ENCODE results near the gene MIEN1. TPM values are rescaled to one million over a fixed set of nuclear protein-coding genes. Genes with fewer than 3 reads are reported as not detected.

MIEN1 gene
- total and polyA plus RNA-seq, 2 donors (not counting 1 experiment from before 2014, with no cell fraction given): 41.1 to 63.2 TPM

GRCh38 chr17:39777534-39778365 lies 47.4 kb upstream of the MIEN1 start:
- Mint-ChIP-seq H3K9me3 (ENCODE audit: insufficient read depth) (no peaks in the 10 kb centered on the region), H3K27ac (peak overlapping the region; percentile 93), H3K27me3 (no peaks in the 10 kb centered on the region), H3K4me1 (peaks cover 81% of the 10 kb centered on the region), H3K4me3 (peak overlapping the region; percentile 89)
- Histone ChIP-seq H3K9ac (ENCODE audit: low read length) (peak overlapping the region; percentile 74), H3K79me2 (ENCODE audit: control insufficient read depth, insufficient read depth, low read length) (peaks cover 95% of the 10 kb centered on the region), H3K9me3 (ENCODE audit: control extremely low read depth in 1 of 3, control insufficient read depth in 2 of 3, insufficient read depth in 1 of 3, low read length in 2 of 3) (no peaks in the 10 kb centered on the region), H3K27me3 (replicated peaks in 1 of 4; ENCODE audit: control extremely low read depth in 1 of 4, control insufficient read depth in 3 of 4, insufficient read depth in 4 of 4, low read length in 3 of 4) (no peaks in the 10 kb centered on the region), H4K20me1 (ENCODE audit: control insufficient read depth, insufficient read depth, low read length, poor library complexity, severe bottlenecking) (no peaks in the 10 kb centered on the region), H2AFZ (ENCODE audit: insufficient read depth, low read depth, low read length, poor library complexity, severe bottlenecking) (no peak overlapping the region), H3K27ac (ENCODE audit: low read length in 2 of 2) (peak overlapping the region; percentile 33 to 86), H3K4me1 (ENCODE audit: control insufficient read depth in 2 of 2, insufficient read depth in 2 of 2, low read length in 2 of 2) (peaks cover 80 to 90% of the 10 kb centered on the region in 2 donors), H3K36me3 (replicated peaks in 1 of 2; ENCODE audit: control extremely low read depth in 1 of 2, control insufficient read depth in 1 of 2, extremely low read depth in 1 of 2, insufficient read depth in 2 of 2, low read length in 1 of 2) (peaks cover 3 to 54% of the 10 kb centered on the region in 2 experiments), H3K4me2 (replicated peaks; ENCODE audit: low read depth, low read length, poor library complexity, severe bottlenecking) (peak overlapping the region; percentile 77), H3K4me3 (ENCODE audit: control extremely low read depth in 1 of 5, extremely low read depth in 1 of 5, insufficient read depth in 1 of 5, low read depth in 2 of 5, low read length in 4 of 5) (peak overlapping the region; percentile 17 to 86 (median 51))
- ATAC-seq (ENCODE audit: low read depth) (peak; percentile 36), DNase-seq (peak; percentile 59)
- ChIA-PET CTCF (interaction anchor here (0.8 to 3.5 kb wide), 10 partner anchors 13 to 202 kb away, joined by 3 to 32 read pairs (median 5); partner anchors contain the start of gene PSMD3), POLR2A (interaction anchor here (0.9 to 3.9 kb wide), 3 partner anchors 8 to 22 kb away, joined by 4 to 46 read pairs (median 7); no protein-coding TSS in a partner anchor)
- 8% methylated on average over 5 of the region's 11 CpGs for WGBS (ENCODE audit: insufficient coverage)
- no peak for TF ChIP-seq CTCF (IDR thresholded peaks at IDR 0.05)
- no peak for TF ChIP-seq EZH2 (IDR thresholded peaks at IDR 0.05; ENCODE audit: borderline replicate concordance, insufficient read depth, low read depth, low read length, poor library complexity, severe bottlenecking)
- intact Hi-C loops (cut with micrococcal nuclease): loop anchor here (1.0 to 5.0 kb wide), 2 partner anchors 17 to 205 kb away; partner anchors contain the start of gene PSMD3
